ENCODE measurements around the gene GSDME. TPM values are rescaled to one million over a fixed set of nuclear protein-coding genes. Genes with fewer than 3 reads are reported as not detected.
A peak's percentile ranks its signal among the peaks of the same experiment; 100 is the strongest.

GSDME gene
- total RNA-seq, 2 experiments from 2014 or later = 2.9 to 3.0 TPM

GRCh38 chr7:24653316-24654085 is 103.8 kb downstream of the GSDME start:
- POLR2A ChIA-PET = no interaction called here
- H3K36me3 Mint-ChIP-seq (ENCODE audit: low read depth) = peaks cover 2% of the 10 kb centered on the region
- CTCF ChIA-PET = interaction anchor here (1.2 to 1.5 kb wide), 2 partner anchors 13 to 76 kb away, joined by 4 to 5 read pairs; no protein-coding TSS in a partner anchor
- H3K4me3 Mint-ChIP-seq = peak overlapping the region; percentile 37
- H3K27me3 Mint-ChIP-seq (ENCODE audit: low read depth) = no peaks in the 10 kb centered on the region
- ATAC-seq (peak; percentile 19), DNase-seq (no peak)
- no peaks in the 10 kb centered on the region for H3K9me3 Mint-ChIP-seq (ENCODE audit: insufficient read depth)
- peaks cover 9% of the 10 kb centered on the region for H3K4me1 Mint-ChIP-seq (ENCODE audit: low read depth)
- H3K27ac Mint-ChIP-seq = peak overlapping the region; percentile 15

DNA sequence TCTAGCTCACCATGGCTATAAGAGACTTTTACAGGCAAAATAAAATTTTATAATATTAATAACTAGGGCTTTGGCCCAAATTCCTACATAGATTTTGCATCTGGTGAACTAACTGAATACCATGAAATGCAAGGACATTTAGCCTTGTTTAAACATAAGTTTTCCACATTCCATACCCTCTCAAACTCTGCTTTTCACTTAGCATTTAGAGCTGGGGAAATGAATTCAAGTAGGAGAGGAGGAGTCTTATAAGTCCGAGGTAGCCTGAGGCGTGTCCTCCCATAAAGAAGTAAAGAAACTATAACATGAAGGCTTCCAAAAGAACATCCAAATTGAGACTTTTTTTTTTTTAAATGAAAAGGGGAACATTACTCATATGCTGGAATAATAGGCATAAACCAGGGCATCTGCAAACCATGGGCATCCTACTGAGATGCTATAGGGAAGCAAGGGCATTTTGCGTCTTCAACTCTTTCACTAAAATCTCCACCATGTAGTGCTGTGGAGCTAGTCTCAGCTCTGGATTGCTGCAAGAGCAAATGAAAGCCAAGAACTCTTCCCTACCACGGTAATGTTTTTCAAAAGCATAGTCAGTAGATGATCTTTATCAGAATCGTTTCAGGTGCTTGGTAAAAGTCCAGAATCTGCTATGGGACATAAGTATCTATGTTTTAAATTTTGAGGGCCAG is 104.9 kb downstream of the GSDME start:
- ATAC-seq (no peak), DNase-seq (no peak)
- Mint-ChIP-seq H3K36me3 (ENCODE audit: low read depth) (peaks cover 2% of the 10 kb centered on the region), H3K27me3 (ENCODE audit: low read depth) (no peaks in the 10 kb centered on the region), H3K4me1 (ENCODE audit: low read depth) (peaks cover 9% of the 10 kb centered on the region), H3K9me3 (ENCODE audit: insufficient read depth) (no peaks in the 10 kb centered on the region), H3K4me3 (no peak overlapping the region), H3K27ac (no peak overlapping the region)
- CTCF ChIA-PET = no interaction called here
- POLR2A ChIA-PET = no interaction called here

Other genes starting within 250 kb of the GSDME start
- gene PALS2, start 184.0 kb downstream of the GSDME start, total RNA-seq = 10 to 100 TPM; 13.5 to 20.7 TPM
- 10 to 100 TPM; 73.0 to 83.0 TPM for gene OSBPL3, start 222.7 kb upstream of the GSDME start, total RNA-seq